Subcutaneous adipose tissue (tissue), 4 donors: ENCODE results near the gene CNTNAP2. TPM values are rescaled to one million over a fixed set of nuclear protein-coding genes. Genes with fewer than 3 reads are reported as not detected.

Experiments used
- CTCF ChIP-seq: fragments of 450-650 bp; IDR thresholded peaks from one replicate; pipeline ENCODE4 v1.5.1; 2016; ENCODE audit warnings: low read depth, mild to moderate bottlenecking, control low read depth, antibody characterized with exemption, moderate library complexity
- total RNA-seq, 4 donors: library from RNA; depleted of rRNA; stranded (reverse); fragments of >200 nt; gene quantifications; one replicate each; pipeline ENCODE4 v1.1.0, GENCODE V29; 2016

CNTNAP2 gene
- total RNA-seq, 4 donors from 2014 or later: not detected

- no peak for TF ChIP-seq CTCF
Measured at GRCh38 chr7:146670532-146670931, 553.9 kb downstream of the CNTNAP2 start.

GRCh38 chr7:146681487-146681886 is 564.9 kb downstream of the CNTNAP2 start:
- TF ChIP-seq CTCF: no peak

- TF ChIP-seq CTCF: no peak
Measured at GRCh38 chr7:146683439-146683838, 566.8 kb downstream of the CNTNAP2 start.

- TF ChIP-seq CTCF: no peak
Measured at GRCh38 chr7:146690987-146691386, 574.4 kb downstream of the CNTNAP2 start.

- no peak for TF ChIP-seq CTCF
Measured at GRCh38 chr7:146698995-146699610, 582.5 kb downstream of the CNTNAP2 start.

- no peak for TF ChIP-seq CTCF
Measured at GRCh38 chr7:146700015-146700560, 583.5 kb downstream of the CNTNAP2 start.

- TF ChIP-seq CTCF: no peak
Measured at GRCh38 chr7:146701166-146701565, 584.6 kb downstream of the CNTNAP2 start.
